ENCODE measurements around the gene STRADB. TPM values are rescaled to one million over a fixed set of nuclear protein-coding genes. Genes with fewer than 3 reads are reported as not detected.
"Not testable (repeated sequence)": the region's sequence is repeated elsewhere in the genome, so short reads cannot be mapped to it uniquely, and the experiment has no call there.

The STRADB gene
- total RNA-seq, 1 donor from 2014 or later, result 17.0 TPM

DNA sequence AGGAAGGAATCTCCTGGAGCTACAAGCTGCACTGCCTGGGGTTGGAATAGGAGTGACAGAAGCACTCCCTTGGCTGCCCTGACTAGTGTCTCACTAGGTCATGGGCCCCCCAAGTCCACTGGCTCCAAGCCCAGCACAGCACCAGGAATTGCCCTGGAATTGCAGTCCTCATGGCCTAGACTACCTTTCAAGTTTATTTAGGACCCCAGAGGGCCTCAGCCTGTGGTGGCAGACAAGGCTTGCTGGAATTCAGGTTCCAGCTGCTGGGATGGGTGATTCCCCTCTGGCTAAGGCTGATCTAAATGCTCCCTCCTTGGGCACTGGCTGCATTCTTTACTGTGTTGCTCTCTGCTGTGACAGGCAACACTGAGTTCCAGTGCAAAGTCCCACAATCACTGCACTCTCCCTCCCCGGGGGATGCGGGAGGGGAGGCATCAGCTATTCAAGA lies 14.0 kb downstream of the STRADB start:
- no peak for DNase-seq (ENCODE audit: extremely low read depth, low read depth, low spot score)

DNA sequence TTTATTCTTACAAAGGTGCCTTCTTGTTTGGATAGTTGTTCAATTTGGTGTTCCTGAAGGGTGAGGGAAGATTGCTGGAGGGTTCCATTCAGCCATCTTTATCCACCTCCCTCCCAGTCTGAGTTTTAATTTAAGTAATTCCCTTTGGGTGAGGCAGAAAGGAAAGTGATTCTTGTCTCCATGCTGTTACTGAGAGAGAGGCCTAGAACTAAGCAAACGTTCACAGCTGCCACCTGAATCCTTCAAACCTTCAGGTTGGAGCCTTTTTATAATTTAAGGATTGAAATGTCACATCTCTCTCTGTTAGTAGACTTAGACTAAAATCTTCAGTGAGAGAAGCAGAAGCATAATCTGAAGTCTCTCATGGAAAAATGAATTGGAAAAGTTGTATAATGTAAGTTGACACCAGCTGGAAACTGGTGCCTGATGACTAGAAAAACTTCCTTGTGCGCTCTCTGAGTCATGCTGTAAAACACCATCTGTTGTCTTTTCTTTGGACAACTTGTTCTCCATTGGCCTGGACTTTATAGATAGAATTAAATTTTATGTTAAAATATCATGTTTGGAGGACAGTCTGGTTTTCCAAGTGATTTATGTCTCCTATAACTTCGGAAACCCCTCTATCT lies 14.6 kb downstream of the STRADB start:
- DNase-seq (ENCODE audit: extremely low read depth, low read depth, low spot score), result no peak

DNA sequence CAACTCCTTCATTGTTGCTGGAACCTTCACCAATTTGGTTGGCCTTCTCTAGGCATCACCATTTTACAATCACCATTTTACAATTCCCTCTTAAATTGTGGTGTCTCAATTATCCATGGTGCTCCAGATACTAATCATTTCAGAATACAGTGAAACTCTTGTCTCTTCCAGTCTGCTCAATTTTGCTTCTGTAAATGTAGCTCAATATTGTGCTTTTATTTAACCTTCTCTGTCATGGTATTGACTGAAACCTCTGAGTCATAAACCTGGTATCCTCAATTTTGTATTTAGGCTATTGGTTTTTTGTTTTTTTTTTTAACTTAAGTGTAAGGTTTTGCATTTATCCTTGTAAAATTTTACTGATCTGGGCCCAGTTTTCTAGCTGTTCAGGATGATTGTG lies 16.1 kb downstream of the STRADB start:
- no peak for DNase-seq (ENCODE audit: extremely low read depth, low read depth, low spot score)

DNA sequence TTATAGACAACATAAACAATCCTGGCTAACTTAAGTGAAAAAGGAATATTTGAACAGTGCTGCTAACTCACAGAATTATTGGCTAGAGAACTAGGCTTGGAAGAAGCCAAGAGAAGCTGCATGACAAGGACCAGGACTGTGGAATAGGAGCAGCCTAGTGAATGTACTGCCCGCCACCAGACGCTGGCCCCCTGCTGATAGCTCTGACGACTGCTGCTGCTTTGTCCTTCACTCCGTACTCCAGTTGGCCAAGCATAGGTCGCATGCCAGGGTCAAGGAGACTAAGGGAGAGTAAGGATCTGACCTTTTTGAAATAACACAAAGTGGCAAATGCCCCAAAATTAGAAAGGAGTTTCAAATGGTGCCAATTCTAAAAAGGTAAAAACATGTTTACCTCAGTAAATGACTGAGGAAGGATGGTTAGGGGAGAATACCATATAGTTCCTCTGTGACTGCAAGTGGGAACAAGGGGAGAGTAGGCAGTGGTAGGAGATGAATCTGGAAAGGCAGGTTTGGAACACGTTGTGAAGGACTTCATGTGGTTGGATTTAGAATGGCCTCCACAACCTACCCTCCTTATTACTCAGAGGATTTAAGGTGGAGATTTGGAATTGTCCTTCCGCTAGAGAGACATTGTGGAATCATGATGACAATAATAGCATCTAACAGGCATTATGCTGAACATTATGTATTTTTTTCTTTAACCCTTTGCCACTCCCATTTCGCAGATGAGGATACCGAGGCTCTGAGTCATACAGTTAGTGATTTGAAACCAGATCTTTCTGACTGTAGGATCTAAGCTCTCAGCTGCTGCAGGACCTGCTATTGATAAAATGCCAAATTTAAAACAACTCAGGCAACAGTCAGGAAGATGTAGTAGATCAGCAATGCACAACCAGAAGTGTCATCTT lies 19.5 kb downstream of the STRADB start:
- DNase-seq (ENCODE audit: extremely low read depth, low read depth, low spot score), result no peak

DNA sequence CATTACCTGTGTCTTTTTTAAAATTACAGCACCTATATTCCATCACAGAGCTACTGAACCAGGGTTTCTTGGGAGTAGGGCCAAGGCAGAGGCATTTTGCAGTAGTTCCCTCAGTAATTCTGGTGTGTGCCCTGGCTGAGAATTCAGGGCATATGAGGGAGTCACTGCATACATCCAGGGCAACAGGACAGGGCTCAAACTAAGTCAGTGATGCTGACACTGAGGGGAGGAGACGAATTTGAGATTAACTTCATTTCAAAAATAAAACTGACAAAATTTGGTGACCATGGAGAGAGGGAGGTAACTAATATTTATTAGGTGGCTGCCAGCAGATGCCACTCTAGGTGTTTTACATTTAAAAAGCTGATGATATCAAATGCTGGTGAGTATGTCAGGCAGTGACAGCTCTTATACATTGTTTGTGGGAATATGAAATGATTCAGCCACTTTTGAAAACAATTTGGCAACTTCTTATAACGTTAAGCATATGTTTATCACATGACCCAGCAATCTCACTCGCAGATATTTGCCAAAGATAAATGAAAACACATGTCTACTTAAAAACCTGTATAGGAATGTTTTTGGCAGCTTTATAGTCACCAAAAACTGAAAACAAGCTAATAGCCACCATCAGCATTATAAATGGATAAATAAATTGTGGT lies 20.3 kb downstream of the STRADB start:
- no peak for DNase-seq (ENCODE audit: extremely low read depth, low read depth, low spot score)

DNA sequence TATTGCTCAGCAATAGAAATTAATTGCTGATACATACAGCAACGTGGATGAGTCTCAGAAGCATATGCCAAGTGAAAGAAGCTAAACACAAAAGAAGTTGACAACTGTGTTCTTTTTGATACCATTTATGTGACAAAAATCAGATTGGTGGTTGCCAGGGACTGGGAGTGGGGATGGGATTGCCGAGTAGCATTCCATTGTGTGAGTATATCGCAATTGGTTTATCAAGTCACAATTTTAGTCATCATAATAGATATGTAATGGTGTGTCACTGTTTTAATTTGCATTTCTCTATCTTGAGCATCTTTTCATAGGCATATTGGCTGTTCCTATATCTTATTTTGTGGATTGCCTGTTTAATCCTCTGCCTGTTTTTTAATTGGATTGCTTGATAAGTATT lies 20.9 kb downstream of the STRADB start:
- DNase-seq (ENCODE audit: extremely low read depth, low read depth, low spot score), result no peak

DNA sequence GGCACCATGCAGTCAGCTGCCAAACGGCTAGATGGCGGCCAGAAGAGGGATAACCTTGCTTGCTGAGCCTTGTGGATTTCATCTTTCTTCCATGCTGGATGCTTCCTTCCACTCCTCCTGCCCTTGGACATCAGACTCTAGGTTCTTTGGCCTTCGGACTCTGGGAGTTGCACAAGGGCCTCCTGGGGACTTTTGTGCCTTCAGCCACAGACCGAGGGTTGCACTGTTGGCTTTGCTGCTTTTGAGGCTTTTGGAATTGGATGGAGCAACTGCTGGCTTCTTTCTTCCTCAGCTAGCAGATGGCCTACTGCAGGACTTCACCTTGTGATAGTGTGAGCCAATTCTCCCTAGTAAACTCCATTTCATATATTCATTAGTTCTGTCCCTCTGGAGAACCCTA lies 31.0 kb downstream of the STRADB start:
- no peak for DNase-seq (ENCODE audit: extremely low read depth, low read depth, low spot score)

DNA sequence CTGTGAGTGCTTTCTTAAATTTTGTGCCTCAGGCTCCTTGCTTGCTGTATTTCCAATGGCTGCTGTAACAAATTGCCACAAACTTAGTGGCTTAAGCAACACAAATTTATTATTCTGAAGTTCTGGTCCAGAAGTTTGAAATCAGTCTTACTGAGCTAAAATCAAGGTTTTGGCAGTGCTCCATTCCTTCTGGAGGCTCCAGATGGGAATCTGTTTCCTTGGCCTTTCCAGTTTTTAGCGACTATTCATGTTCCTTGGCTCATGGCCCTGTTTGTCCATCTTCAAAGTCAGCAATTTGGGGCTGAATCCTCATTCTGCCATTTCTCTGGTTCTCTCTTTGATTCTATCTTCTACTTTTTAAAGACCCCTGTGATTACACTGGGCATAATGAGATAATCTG lies 31.8 kb downstream of the STRADB start:
- no peak for DNase-seq (ENCODE audit: extremely low read depth, low read depth, low spot score)

DNA sequence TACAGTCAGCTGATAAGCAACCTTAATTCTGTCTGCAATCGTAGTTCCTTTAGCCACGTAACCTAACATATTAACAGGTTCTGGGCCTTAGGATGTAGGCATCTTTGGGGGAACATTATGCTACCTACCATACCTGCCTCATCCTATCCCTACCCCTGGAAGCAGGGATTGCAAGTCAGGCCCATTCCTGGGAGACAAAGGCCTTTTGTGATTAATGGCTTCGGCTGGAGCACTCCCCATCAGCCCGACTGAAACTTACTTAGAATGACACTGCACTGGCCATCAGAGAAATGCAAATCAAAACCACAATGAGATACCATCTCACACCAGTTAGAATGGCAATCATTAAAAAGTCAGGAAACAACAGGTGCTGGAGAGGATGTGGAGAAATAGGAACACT lies 32.2 kb downstream of the STRADB start:
- DNase-seq (ENCODE audit: extremely low read depth, low read depth, low spot score), result not testable (repeated sequence)

DNA sequence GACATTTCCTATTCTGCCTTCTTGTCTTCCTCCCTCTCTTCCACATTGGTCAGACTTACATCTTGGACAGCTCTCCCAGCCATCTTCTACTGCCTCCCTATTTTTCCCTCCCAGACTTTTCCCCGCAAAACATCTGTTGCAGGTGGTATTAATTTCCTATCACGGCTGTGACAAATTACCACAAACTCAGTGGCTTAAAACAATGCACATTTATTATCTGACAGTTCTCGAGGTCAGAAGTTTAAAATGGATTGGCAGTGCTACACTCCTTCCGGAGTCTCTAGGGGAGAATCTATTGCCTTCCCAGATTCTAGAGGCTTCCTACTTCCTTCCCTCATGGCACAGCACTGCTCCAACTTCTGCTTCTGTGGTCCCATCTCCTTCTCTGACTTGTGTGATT lies 33.3 kb downstream of the STRADB start:
- no peak for DNase-seq (ENCODE audit: extremely low read depth, low read depth, low spot score)

DNA sequence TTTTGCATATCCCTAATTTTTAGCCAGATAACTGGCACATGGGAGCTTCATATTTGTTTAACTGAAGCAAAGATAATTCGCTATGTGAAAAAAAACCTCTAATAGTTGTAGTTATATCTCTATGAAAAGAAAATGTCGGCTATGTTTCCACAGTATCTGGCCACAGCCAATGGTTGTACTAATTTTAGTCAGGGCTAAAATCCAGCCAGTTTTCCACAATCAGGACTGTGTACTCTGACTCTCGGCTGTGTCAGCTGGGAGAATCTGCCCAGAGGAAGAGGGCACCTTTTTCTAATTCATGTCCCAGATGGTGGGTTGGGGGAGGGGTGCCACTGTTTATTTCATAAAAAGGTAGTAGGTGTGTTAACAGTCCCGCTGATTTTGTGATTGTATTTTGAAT lies 38.8 kb downstream of the STRADB start:
- no peak for DNase-seq (ENCODE audit: extremely low read depth, low read depth, low spot score)

DNA sequence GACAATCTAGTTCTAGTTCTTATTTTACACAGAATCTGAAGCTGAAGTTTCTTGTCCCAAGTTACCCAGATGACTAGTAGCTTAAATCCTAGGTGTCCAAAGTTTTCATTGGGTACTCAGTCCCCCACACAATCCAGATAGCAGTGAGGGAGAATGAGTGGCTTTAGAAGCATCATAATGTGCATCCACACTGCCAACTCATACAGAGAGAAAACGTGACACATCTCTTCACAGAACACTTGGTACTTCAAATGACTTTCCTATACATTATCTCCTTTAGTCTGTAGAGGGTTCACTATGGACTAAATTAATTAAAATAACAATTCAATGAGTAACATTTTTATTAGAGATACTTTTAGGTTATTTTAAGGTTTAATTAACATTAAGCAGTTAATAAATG lies 45.2 kb downstream of the STRADB start:
- DNase-seq (ENCODE audit: extremely low read depth, low read depth, low spot score), result no peak

DNA sequence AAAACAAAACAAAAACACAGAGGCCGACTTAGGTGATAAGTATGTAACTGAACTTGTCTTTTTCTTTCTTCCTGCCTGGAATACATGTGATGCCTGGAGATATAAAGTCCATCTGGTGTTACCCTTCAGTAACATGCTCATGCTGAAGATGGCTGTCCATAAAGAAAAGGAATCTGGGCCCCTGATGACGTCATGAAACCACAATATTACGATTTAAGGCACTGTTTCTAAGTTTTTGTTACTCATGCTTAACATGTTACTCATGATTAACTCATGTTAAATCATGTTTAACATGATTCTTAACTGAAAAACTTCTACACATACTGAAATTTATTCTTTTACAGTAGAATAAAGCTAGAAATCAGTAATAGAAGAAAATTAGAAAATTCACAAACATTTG lies 49.0 kb downstream of the STRADB start:
- DNase-seq (ENCODE audit: extremely low read depth, low read depth, low spot score), result no peak

DNA sequence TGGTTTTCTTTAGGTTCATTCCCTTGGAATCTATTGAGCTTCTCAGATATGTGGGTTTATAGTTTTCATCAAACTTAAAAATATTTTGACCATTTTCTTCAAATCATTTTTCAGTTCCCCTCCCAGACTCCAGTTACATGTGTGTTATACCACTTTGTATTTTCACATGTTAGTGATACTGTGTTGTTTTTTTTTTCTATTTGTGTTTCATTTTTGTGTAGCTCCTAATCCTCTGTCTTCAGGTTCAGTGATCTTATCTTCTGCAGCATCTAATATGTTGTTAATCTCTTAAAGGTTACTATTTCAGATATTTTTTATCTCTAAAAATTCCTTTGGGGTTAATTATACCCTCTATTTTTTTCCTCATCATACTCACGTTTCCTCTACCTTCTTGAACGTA lies 51.2 kb downstream of the STRADB start:
- DNase-seq (ENCODE audit: extremely low read depth, low read depth, low spot score), result no peak

DNA sequence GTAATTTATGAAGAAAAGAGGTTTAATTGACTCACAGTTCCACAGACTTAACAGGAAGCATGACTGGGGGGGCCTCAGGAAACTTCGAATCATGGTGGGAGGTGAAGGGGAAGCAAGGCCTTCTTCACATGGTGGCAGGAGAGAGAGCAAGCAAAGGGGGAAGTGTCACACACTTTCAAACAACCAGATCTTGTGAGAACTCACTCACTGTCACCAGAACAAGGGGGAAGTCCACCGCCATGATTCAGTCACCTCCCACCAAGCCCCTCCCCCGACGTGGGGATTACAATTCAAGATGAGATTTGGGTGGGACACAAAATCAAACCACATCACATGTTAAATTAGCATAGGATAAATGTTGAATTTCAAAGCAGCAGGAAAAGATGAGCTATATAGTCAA lies 56.2 kb downstream of the STRADB start:
- no peak for DNase-seq (ENCODE audit: extremely low read depth, low read depth, low spot score)

DNA sequence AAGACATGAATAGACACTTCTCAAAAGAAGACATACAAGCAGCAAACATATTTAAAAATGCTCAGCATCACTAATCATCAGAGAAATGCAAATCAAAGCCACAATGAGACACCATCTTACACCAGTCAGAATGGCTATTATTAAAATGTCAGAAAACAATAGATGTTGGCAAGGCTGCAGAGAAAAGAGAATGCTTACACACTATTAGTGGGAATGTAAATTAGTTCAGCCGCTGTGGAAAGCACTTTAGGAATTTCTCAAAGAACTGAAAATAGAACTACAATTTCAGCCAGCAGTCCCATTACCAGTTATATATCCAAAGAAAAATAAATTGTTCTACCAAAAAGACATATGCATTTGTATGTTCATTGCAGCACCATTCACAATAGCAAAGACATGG lies 61.7 kb downstream of the STRADB start:
- no peak for DNase-seq (ENCODE audit: extremely low read depth, low read depth, low spot score)

DNA sequence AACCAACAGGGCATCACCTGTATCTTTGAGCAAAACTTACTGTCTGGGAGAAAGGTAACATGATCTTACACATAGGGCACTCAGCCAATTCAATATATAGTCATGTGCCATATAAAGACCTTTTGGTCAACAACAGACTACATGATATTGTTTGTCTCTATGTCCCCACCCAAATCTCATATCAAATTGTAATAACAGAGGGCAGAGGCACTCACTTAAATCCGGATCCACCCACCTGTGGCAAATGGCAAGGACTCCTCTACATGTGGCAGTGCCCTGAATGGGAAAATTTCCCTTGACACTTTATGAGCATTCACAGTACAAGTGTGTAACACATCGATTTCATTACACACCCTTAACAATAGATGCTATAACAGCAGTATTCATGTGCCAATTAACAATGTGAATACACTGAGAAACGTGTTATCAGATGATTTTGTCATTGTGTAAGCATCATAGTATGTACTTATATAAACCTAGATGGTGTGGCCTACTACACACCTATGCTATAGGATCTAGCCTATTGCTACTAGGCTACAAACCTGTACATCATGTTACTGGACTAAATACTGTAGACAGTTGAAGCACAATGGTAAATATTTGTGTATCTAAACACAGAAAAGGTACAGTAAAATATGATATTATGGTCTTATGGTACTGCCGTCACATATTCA lies 64.2 kb downstream of the STRADB start:
- no peak for DNase-seq (ENCODE audit: extremely low read depth, low read depth, low spot score)

DNA sequence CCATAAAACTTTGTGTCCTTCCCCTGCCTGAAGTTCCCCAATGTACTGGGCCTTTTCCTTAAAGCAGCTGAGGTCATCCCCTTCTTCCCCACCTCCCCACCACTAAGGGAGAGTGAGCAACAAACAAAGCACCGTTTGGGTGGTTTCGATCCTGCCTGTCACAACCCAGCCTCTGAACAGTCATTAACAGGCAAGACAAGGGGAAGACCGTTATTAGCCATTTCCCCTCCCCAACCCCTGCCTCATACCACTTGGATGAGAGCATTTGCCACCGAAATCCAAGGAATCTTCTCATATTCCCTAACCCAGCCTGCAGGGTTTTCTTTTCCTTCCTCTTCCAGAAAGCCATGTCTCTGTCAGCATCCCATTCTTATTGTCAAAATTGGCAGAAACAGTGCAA lies 65.6 kb downstream of the STRADB start:
- DNase-seq (ENCODE audit: extremely low read depth, low read depth, low spot score), result no peak

DNA sequence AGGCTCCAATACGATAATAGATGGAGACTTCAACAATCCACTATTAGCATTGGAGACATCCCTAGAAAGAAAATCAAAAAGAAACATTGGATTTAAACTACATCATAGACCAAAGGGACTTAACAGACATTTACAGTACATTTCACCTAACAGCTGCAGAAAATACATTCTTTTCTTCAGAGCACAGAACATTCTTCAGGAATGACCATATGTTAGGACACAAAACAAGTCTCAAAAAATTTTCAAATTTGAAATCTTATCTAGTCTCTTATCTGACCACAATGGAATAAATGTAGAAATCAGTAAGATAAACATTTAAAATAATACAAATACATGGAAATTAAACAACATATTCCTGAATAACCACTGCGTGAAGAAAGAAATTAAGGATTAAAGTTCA lies 68.7 kb downstream of the STRADB start:
- no peak for DNase-seq (ENCODE audit: extremely low read depth, low read depth, low spot score)

DNA sequence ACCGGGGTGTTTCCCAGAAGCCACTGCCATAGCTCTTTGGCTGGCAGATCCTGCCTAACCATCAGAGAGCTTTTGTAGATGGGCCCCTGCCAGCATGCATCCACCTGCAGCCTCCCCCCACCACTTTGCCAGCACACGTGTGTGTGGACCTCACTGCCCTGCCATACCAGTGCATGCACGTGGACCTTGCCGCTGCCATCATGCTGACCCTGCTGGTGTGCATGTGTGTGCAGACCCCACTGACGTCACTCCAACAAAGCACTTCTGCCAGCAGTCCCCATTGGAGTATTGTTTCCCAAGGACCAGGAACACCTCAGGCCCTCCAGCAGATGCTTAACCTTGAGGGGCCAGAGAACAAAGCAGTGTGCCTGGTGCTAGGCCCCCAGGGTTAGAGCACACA lies 71.4 kb downstream of the STRADB start:
- DNase-seq (ENCODE audit: extremely low read depth, low read depth, low spot score), result no peak

DNA sequence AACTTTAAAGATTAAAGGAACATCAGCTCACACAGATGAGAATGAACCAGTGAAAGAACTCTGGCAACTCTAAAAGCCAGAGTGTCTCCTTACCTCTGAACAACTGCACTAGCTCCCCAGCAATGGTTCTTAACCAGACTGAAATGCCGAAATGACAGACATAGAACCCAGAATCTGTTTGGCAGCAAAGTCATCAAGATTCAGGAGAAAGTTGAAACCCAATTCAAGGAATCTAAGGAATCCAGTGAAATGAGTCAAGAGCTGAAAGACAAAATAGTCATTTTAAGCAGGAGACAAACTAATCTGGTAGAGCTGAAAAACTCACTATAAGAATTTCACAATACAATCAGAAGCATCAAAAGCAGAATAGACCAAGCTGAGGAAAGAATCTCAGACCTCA lies 72.0 kb downstream of the STRADB start:
- DNase-seq (ENCODE audit: extremely low read depth, low read depth, low spot score), result no peak

All from glomerular endothelial cell (primary cell).